Esophagus muscularis mucosa (tissue), 3 donors: ENCODE measurements around the gene TNF.

Source experiments
- POLR2A ChIP-seq: fragments of 450-650 bp; IDR thresholded peaks from one replicate; pipeline ENCODE4 v1.6.1; 2017; ENCODE audit warnings: antibody characterized with exemption, moderate library complexity, mild to moderate bottlenecking, low read depth
- TF ChIP-seq, protein P1 (sequence below), 3 experiments: fragments of 200-600 bp in 2 of 3; fragments of 450-650 bp in 1 of 3; sonication (generic) in 2 of 3; IDR thresholded peaks; one replicate each; pipeline ENCODE4 v1.5.1; 2017 to 2019; ENCODE audit warnings: antibody characterized with exemption in 3 of 3, mild to moderate bottlenecking in 2 of 3, moderate library complexity in 1 of 3

DNA sequence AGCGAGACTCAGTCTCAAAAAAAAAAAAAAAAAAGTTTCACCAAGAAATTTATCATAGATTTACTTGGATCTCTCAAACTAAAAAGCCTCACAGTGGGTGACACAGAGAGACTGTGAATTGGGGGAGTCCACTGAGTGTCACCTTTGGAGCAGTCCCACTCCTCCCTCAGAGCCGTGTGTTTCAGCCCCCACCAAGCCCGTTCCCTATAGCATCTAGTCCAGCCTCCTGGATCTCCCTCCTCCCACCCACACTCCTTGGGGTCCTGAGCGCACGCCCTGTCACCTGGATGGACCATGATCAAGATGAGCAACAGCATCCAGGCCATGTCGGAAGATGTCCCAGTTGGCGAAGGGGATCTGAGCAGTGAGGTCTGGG, 17.0 kb downstream of the TNF start:
- TF ChIP-seq, protein P1, sequence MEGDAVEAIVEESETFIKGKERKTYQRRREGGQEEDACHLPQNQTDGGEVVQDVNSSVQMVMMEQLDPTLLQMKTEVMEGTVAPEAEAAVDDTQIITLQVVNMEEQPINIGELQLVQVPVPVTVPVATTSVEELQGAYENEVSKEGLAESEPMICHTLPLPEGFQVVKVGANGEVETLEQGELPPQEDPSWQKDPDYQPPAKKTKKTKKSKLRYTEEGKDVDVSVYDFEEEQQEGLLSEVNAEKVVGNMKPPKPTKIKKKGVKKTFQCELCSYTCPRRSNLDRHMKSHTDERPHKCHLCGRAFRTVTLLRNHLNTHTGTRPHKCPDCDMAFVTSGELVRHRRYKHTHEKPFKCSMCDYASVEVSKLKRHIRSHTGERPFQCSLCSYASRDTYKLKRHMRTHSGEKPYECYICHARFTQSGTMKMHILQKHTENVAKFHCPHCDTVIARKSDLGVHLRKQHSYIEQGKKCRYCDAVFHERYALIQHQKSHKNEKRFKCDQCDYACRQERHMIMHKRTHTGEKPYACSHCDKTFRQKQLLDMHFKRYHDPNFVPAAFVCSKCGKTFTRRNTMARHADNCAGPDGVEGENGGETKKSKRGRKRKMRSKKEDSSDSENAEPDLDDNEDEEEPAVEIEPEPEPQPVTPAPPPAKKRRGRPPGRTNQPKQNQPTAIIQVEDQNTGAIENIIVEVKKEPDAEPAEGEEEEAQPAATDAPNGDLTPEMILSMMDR (IDR thresholded peaks at IDR 0.05): no peak
- no peak for TF ChIP-seq POLR2A
